ENCODE data around the gene STPG3. TPM values are rescaled to one million over a fixed set of nuclear protein-coding genes. Genes with fewer than 3 reads are reported as not detected.

STPG3 gene
- total RNA-seq, 4 donors from 2014 or later = not detected

- peaks cover 26 to 63% (median 32%) of the 10 kb centered on the region in 4 donors for H3K4me1 ChIP-seq
- peaks cover 0 to 19% (median 0%) of the 10 kb centered on the region in 4 donors for H3K27me3 ChIP-seq
- H3K27ac ChIP-seq (replicated peaks in 1 of 4) = no peak overlapping the region
- peaks cover 25 to 80% (median 53%) of the 10 kb centered on the region in 4 donors for H3K36me3 ChIP-seq
- H3K4me3 ChIP-seq = no peak overlapping the region
- no peaks in the 10 kb centered on the region for H3K9me3 ChIP-seq
- intact Hi-C loops (cut with DNase I) = no loop called here
- no peak for DNase-seq (ENCODE audit: extremely low spot score)
- 82% methylated on average over 23 of the region's 32 CpGs for WGBS
- TF ChIP-seq EP300 (IDR thresholded peaks at IDR 0.05) = no peak
- TF ChIP-seq CTCF (IDR thresholded peaks at IDR 0.05) = no peak
- TF ChIP-seq POLR2AphosphoS5 (IDR thresholded peaks at IDR 0.05) = no peak
- no peak for TF ChIP-seq POLR2A (IDR thresholded peaks at IDR 0.05; ENCODE audit: low read depth)
Measured at GRCh38 chr9:137270929-137271695, 20.0 kb downstream of the STPG3 start.

GRCh38 chr9:137271696-137272076 lies 20.6 kb downstream of the STPG3 start:
- WGBS = 39% methylated on average over 3 of the region's 3 CpGs
- Histone ChIP-seq H3K4me1 (peaks cover 31 to 68% (median 38%) of the 10 kb centered on the region in 4 donors), H3K36me3 (peaks cover 22 to 74% (median 49%) of the 10 kb centered on the region in 4 donors), H3K27ac (replicated peaks in 1 of 4) (no peak overlapping the region), H3K9me3 (no peaks in the 10 kb centered on the region), H3K4me3 (no peak overlapping the region), H3K27me3 (peaks cover 0 to 25% (median 0%) of the 10 kb centered on the region in 4 donors)
- intact Hi-C loops (cut with DNase I) = no loop called here
- DNase-seq (ENCODE audit: extremely low spot score) = no peak
- TF ChIP-seq CTCF (IDR thresholded peaks at IDR 0.05) (no peak), POLR2AphosphoS5 (IDR thresholded peaks at IDR 0.05) (no peak), EP300 (IDR thresholded peaks at IDR 0.05) (no peak), POLR2A (IDR thresholded peaks at IDR 0.05; ENCODE audit: low read depth) (no peak)

DNA sequence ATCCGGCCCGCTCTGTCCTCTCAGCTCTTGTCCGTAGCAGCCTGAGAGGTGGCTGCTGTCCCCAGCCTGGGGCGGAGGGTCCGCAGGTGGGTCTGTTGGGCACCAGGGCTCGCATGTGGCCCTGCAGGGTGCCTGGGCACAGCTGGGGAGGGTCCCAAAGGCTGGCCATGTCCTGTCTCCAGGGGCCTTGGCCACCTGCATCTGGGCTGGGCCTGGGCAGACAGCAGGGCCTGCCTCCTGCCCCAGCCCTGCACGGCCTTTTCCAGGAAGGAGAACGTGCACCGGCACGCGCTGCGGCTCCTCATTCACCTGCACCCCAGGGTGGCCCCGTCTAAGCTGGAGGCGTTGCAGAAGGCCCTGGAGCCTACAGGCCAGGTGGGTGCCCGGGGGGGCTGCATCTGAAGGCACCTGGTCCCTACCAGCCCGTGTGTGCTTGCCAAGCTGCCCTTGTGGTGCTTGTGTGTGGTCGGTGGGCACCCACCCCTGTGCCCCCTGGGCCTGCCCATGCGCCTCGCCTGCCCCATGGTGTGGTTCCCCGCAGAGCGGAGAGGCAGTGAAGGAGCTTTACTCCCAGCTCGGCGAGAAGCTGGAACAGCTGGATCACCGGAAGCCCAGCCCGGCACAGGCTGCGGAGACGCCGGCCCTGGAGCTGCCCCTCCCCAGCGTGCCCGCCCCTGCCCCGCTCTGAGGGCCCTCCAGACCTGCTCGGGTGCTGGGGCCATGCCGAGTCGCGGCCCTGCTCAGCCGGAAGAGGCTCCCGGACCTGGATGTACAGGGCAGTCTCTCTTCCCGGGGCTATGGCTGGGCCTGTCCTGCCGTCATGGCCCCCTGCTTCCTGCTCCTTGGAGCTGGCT lies 21.4 kb downstream of the STPG3 start:
- Histone ChIP-seq H3K27me3 (peaks cover 0 to 33% (median 0%) of the 10 kb centered on the region in 4 donors), H3K36me3 (peaks cover 14 to 66% (median 41%) of the 10 kb centered on the region in 4 donors), H3K4me1 (peaks cover 38 to 71% (median 46%) of the 10 kb centered on the region in 4 donors)

DNA sequence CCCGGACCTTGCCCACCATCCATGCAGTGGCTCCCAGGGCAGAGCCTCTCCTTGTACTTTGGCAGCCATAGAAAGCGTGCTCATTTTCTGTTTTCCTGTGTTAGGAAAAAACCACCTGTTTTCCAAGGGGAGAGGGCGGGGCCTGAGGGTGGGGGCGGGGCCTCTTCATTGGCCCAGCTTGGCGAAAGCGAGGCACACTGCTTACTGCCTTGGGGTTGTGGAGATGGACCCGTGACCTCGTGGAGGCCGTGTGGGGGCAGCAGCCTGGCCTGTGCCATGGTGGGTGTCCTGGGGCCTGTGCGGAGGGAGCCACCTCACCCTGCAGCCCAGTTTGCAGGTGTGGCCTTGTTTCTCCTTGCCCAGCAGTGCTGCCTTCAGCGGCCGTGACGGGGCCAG lies 22.0 kb downstream of the STPG3 start:
- H3K4me3 ChIP-seq = no peak overlapping the region
- H3K27ac ChIP-seq (replicated peaks in 1 of 4) = no peak overlapping the region
- H3K4me1 ChIP-seq = peaks cover 40 to 66% (median 46%) of the 10 kb centered on the region in 4 donors
- H3K9me3 ChIP-seq = no peaks in the 10 kb centered on the region
- DNase-seq (ENCODE audit: extremely low spot score) = no peak
- H3K36me3 ChIP-seq = peaks cover 14 to 60% (median 35%) of the 10 kb centered on the region in 4 donors
- intact Hi-C loops (cut with DNase I) = no loop called here
- TF ChIP-seq CTCF (IDR thresholded peaks at IDR 0.05) = no peak
- no peak for TF ChIP-seq EP300 (IDR thresholded peaks at IDR 0.05)
- no peak for TF ChIP-seq POLR2A (IDR thresholded peaks at IDR 0.05; ENCODE audit: low read depth)
- no peak for TF ChIP-seq POLR2AphosphoS5 (IDR thresholded peaks at IDR 0.05)
- H3K27me3 ChIP-seq = peaks cover 0 to 39% (median 1%) of the 10 kb centered on the region in 4 donors
- 89% methylated on average over 5 of the region's 13 CpGs for WGBS

More for the DNA sequence above, 21.4 kb downstream of the STPG3 start:
- no peak for TF ChIP-seq EP300 (IDR thresholded peaks at IDR 0.05)
- no peak for TF ChIP-seq POLR2AphosphoS5 (IDR thresholded peaks at IDR 0.05)
- no peak for TF ChIP-seq POLR2A (IDR thresholded peaks at IDR 0.05; ENCODE audit: low read depth)
- no peak for TF ChIP-seq CTCF (IDR thresholded peaks at IDR 0.05)
- DNase-seq (ENCODE audit: extremely low spot score) = no peak
- 88% methylated on average over 24 of the region's 39 CpGs for WGBS
- intact Hi-C loops (cut with DNase I) = no loop called here
- Histone ChIP-seq H3K9me3 (no peaks in the 10 kb centered on the region), H3K4me3 (no peak overlapping the region), H3K27ac (replicated peaks in 1 of 4) (no peak overlapping the region)
